ENCODE results near the gene SLC4A2.

- no peak for TF ChIP-seq GATA3 (IDR thresholded peaks at IDR 0.05; ENCODE audit: low read depth, low read length)
- no peak for TF ChIP-seq GATA2 (IDR thresholded peaks at IDR 0.05; ENCODE audit: low read depth, low read length)
Observed at GRCh38 chr7:151056666-151057505, 2.5 kb upstream of the SLC4A2 start.
